ENCODE data around the gene ACTL10.

GRCh38 chr20:33677991-33678702 lies 11.4 kb downstream of the ACTL10 start:
- TF ChIP-seq CTCF (conservative IDR thresholded peaks at IDR 0.05; ENCODE audit: low read length) (no peak), EZH2phosphoT487 (IDR thresholded peaks at IDR 0.05; ENCODE audit: borderline replicate concordance, low read depth, low read length) (no peak)
